ENCODE data around the gene RIC3. TPM values are rescaled to one million over a fixed set of nuclear protein-coding genes. Genes with fewer than 3 reads are reported as not detected.

The RIC3 gene
- total RNA-seq, 1 donor from 2014 or later = 0.52 TPM

DNA sequence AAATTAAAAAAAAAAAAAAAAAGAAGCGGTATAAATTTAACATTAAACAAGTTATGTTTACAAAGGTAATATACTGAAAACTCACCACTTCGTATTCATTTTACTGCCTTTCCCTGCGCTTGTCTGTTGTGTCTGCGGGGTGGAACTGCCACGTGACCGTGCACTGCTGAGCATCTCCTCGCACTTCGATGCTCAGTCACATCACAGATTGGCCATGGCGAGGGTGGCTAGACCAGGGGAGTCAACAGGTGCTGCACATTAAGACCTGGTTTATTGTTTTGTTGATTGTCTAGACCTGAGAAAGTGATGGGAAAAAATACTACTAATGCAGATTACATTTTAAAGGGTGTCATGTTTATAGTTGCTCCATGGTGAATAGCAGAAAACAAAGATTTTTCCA is 110.6 kb downstream of the RIC3 start:
- H3K27me3 ChIP-seq (ENCODE audit: control insufficient read depth in 3 of 3, insufficient read depth in 3 of 3, low read length in 3 of 3) = no peaks in the 10 kb centered on the region
- H3K4me1 ChIP-seq (ENCODE audit: control insufficient read depth in 3 of 3, insufficient read depth in 3 of 3, low read length in 3 of 3) = peaks cover 32 to 46% (median 33%) of the 10 kb centered on the region in 3 donors
- H3K4me3 ChIP-seq (ENCODE audit: low read length in 3 of 3) = no peak overlapping the region

DNA sequence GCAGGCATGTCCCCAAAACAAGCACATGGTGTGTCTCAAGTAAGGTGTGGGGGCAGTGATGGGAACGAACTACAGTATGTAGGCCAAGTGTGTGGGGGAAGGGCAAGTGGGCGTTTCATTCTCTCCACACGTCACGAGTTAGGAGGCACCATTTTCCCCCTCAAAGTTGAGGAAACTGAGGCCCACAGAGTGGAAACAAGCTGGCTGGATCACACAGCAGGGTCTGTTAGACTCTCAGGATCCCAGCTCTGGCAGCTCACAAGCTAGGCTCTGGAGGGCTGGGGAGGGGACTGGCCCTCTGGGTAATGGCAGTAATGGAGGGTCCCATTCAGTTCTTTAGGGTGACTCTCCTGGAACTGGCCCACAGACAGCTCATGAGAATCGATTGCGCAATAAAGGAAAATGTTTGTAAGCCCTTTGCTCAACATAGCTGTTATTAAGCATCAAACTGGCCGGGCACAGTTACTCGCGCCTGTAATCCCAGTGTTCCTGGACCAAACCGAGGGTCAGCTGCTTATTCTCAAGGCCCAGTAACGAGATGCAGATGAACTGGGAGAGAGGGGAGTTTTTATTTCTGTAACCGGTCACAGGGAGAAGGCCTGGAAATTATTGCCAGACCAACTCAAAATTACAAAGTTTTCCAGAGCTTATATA is 111.9 kb downstream of the RIC3 start:
- Histone ChIP-seq H3K27ac (ENCODE audit: low read depth, low read length) (peak overlapping the region; percentile 38), H3K36me3 (ENCODE audit: control insufficient read depth in 3 of 3, insufficient read depth in 3 of 3, low read length in 3 of 3) (no peaks in the 10 kb centered on the region), H3K4me3 (ENCODE audit: low read length in 3 of 3) (no peak overlapping the region), H3K9ac (ENCODE audit: low read depth in 1 of 3, low read length in 3 of 3) (peak overlapping the region in 1 of 3 donors; percentile 43), H3K27me3 (ENCODE audit: control insufficient read depth in 3 of 3, insufficient read depth in 3 of 3, low read length in 3 of 3) (no peaks in the 10 kb centered on the region), H3K9me3 (ENCODE audit: control insufficient read depth in 3 of 3, low read length in 3 of 3) (no peaks in the 10 kb centered on the region), H3K4me1 (ENCODE audit: control insufficient read depth in 3 of 3, insufficient read depth in 3 of 3, low read length in 3 of 3) (peaks cover 19 to 33% (median 22%) of the 10 kb centered on the region in 3 donors)

More for the DNA sequence above, 110.6 kb downstream of the RIC3 start:
- H3K9me3 ChIP-seq (ENCODE audit: control insufficient read depth in 3 of 3, low read length in 3 of 3) = no peaks in the 10 kb centered on the region
- no peaks in the 10 kb centered on the region for H3K36me3 ChIP-seq (ENCODE audit: control insufficient read depth in 3 of 3, insufficient read depth in 3 of 3, low read length in 3 of 3)
- H3K9ac ChIP-seq (ENCODE audit: low read depth in 1 of 3, low read length in 3 of 3) = no peak overlapping the region
- H3K27ac ChIP-seq (ENCODE audit: low read depth, low read length) = no peak overlapping the region

Other genes with a start within 250 kb of the RIC3 start
- not detected for gene OR10A6, start 237.8 kb downstream of the RIC3 start, total RNA-seq
- gene OR10A3, start 227.3 kb downstream of the RIC3 start, total RNA-seq = not detected
- gene NLRP10, start 203.6 kb downstream of the RIC3 start, total RNA-seq = not detected
- gene EIF3F, start 181.7 kb downstream of the RIC3 start, total RNA-seq = 283 TPM
- 8.9 TPM for gene TUB, start 87.8 kb downstream of the RIC3 start, total RNA-seq
- not detected for gene LMO1, start 94.9 kb upstream of the RIC3 start, total RNA-seq

Measured in skeletal muscle tissue (tissue), 4 donors.